IPS-11a (cell line): Measurements from ENCODE around the gene DLGAP1.

Source experiments
- H3K4me3 ChIP-seq: one replicate; pipeline ENCODE4 v1.5.1; 2013; ENCODE audit warnings: low read depth, low read length, control low read depth

The DLGAP1 gene

GRCh38 chr18:4242431-4243161 lies 212.5 kb downstream of the DLGAP1 start:
- H3K4me3 ChIP-seq = no peak overlapping the region

DNA sequence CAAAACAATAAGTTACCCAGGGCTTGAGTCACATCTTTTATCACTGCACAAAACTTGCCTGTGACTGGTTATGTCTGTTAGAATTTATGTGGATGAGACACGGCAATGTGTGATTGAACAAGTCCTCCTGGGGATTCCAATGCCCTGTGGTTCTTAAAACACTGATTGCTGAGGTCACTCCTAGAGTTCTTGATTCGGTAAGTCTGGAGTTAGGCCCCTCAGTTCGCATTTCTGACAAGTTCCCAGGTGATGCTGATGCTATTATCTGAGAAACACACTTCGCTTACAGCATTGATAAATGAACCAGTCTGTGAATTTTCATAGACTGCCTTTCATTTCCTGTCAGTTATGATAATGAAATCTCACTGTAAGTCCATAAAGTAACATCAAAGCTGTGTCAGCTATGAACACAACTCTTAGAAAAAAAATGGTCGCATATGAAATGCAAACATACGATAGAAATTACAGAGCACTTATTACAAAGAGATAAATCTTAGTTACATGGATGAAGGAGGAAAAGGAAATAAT lies 214.0 kb downstream of the DLGAP1 start:
- H3K4me3 ChIP-seq = no peak overlapping the region

DNA sequence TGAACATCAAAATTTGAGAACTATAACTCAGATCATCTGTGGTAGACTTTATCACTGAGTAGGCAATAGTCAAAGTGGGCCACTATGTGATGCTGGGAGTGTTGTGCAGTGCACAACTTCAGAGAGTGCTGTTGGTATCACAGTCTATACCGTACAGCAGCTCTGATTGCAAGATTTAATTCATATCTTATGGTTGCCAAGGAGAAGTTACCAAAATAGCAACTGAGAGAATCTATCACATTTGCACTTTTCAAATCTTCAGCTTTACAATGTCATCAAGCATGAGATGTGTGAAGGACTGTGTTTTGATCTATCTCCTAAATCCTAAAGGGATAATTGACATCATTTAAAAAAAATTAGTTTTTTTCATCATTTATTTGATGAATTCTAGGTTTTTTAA lies 216.1 kb downstream of the DLGAP1 start:
- no peak overlapping the region for H3K4me3 ChIP-seq

- no peak overlapping the region for H3K4me3 ChIP-seq
Measured at GRCh38 chr18:4237664-4238041, 217.5 kb downstream of the DLGAP1 start.

GRCh38 chr18:4236940-4237663 lies 218.0 kb downstream of the DLGAP1 start:
- no peak overlapping the region for H3K4me3 ChIP-seq

- H3K4me3 ChIP-seq = no peak overlapping the region
Measured at GRCh38 chr18:4233468-4233867, 221.6 kb downstream of the DLGAP1 start.

GRCh38 chr18:4232656-4233055 lies 222.5 kb downstream of the DLGAP1 start:
- H3K4me3 ChIP-seq = no peak overlapping the region

- no peak overlapping the region for H3K4me3 ChIP-seq
Measured at GRCh38 chr18:4231260-4231659, 223.8 kb downstream of the DLGAP1 start.

DNA sequence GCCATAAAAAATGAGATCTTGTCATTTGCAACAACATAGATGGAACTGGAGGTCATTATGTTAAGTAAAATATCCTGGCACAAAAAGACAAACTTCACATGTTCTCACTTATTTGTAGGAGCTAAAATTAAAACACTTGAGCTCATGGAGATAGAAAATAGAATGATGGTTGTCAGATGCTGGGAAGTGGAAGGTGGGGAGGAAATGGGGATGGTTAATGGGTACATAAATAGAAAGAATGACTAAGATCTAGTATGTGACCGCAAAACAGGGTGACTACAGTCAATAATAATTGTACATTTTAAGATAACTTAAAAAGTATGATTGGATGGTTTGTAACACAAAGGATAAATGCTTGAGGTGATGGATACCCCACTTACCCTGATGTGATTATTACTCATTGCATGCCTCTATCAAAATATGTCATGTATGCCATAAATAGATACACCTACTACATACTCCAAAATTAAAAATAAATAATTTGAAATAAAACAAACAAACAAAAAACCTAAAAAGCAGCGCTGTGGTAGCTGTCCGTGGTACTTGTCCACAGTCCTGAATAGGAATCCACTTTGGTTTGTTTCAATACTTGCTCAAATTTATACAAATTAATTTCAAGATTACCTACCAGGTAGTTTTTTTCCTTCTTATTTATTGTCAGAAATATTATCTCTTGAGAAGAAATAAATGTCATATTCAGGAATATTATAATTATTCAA lies 224.5 kb downstream of the DLGAP1 start:
- H3K4me3 ChIP-seq = no peak overlapping the region

DNA sequence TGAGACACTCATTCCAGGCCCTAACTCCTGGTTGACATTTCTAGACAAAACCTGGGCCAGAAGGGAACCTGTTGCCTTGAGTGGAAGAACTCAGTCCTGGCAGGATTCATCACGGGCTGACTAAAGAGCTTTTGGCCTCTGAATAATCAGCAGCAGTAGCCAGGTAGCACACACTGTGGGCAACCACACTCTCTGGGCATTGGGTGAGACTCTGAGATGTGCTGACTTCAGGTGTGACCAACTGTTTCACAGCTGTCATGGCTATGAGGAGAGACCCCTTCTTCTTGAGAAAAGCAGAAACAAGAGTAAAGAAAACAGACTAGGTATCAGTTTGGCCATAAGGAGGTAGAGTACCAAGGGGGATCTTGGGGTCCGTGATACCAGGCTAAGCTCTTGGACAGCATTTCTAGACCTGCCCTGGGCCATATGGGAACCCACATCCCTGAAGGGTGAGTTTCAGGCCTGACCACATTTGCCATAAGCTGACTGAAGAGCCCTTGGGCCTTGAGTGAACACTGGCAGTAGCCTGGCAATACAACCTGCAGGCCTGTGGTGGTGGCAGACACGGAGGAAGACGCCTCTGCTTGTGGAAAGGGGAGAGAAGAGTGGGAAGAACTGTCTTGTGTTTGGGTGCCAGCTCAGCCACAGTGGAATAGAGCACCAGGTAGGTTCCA lies 230.9 kb downstream of the DLGAP1 start:
- no peak overlapping the region for H3K4me3 ChIP-seq

DNA sequence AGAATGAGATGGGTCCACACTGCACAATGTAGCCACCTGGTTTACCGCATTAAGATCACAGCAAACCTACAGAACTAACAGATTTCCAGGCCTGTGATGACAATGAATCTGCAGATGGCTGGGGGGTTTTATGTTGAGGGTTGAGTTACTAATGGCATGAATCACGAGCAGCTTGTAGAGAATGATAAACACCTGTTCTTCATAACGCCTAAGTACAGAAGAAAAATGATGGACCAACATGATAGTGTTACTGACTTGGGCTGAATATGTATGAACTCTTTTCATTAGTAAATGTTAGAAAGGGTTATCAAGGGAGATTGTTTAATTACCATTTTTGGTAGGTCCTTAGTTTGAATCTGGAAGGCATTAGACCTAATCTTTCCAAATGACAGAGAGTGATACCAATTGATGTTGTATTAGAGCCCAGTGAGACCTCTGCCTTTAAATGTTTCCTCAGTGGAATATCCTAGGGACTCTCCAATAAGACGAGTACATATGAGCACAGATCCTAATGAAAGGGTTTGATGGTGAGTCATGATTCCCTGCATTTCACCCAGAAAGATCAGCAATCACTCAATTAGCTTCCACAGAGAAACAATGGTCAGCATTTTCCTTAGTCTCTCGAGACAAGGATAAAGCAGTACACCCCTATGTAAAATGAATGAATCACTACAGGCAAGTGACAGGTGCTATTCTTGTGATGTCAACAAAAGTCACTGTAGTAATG lies 243.8 kb downstream of the DLGAP1 start:
- H3K4me3 ChIP-seq = no peak overlapping the region

DNA sequence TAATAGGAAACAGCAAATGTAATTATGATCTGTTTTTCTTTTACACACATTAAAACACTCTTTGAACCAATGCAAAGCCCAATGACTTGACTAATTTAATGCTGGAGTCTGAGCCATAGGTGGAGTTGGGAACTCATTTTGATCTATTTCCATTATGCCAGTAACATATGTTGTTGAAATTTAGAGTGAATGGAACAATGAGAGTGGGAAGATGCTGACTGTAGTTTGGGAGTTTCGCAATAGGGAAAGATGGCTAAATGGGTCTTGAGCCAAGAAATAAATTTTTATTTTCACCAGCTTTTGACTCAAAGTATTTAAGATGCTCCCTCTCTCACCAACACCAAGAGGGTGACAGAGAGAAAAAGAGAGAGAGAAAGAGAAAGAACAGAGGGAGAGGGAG lies 246.7 kb downstream of the DLGAP1 start:
- H3K4me3 ChIP-seq = no peak overlapping the region

DNA sequence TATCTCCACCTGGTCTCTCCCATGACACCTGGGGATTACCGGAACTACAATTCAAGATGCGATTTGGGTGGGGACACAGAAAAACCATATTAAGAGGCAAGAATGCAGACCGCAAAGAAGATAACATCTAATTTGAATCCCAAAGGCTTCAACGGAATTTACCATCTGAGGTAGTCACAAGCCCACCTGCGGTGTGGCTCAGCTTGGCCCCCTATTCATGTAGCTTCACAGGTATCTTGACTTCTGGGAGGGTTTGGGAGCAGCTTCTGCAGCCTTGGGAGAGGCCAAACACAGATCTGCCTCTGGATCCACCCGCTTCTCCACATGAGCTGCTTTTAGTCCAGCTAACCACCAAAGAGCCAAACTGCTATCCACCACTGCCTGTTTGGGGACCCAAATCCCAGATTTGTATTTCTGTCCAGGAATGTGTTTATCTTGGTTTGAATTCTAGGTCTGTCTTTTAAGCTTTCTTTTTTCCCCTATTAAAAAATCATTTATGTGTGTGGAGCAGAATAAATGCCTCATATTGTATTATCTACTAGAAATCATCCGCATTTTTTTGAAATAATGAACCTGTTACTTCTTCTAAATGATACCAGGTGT lies 247.6 kb downstream of the DLGAP1 start:
- H3K4me3 ChIP-seq = no peak overlapping the region

DNA sequence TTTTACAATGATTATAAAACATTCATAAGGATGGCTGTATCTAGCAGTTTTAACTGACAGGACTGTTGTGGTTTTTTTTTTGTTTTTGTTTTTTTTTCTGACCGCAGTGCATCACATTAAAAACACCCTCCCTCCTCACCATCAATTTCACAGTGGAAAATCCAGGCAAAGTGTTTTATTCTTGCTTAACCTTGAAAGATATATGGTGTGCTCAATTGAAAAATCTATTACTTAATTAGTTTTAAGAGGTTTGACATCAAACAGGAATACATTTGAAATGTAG lies 250.7 kb downstream of the DLGAP1 start:
- H3K4me3 ChIP-seq = no peak overlapping the region

GRCh38 chr18:4203568-4204437 lies 251.3 kb downstream of the DLGAP1 start:
- H3K4me3 ChIP-seq = no peak overlapping the region

DNA sequence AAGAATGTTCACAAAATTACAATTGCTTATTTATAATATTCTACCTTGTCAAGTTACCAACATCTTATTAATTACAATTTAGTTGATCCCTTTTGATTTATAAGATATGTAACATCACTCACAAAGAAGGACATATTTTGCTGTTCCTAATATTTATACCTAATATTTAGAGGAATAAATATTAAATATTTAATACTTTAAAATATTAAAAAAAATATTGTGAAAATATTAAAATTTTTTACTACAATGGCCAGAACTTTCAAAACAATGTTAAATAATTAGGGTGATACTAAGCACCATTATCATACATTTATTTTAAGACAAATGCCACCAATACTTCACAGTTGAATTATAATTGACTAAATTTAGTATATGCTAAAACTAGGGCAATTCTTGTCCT lies 254.7 kb downstream of the DLGAP1 start:
- H3K4me3 ChIP-seq = no peak overlapping the region

DNA sequence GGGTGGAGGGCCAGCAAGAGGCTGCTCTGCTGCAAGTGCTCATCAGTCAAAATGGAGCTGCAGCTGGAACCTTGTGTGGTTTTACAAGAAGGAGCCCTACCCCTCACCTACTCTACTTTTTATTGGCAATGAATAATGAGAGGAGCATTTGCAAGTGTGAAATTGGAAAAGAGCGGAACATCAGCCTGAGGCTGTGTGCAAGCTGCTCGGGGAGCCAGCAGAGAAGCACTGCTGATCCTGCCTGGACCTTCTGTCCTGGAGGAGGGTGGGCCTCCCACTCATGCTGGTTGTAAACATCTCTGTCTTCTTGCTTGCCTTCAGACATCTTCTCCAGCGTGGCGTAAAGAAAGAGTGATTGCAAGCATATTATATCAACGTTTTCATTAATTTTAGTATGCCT lies 256.2 kb downstream of the DLGAP1 start:
- no peak overlapping the region for H3K4me3 ChIP-seq

DNA sequence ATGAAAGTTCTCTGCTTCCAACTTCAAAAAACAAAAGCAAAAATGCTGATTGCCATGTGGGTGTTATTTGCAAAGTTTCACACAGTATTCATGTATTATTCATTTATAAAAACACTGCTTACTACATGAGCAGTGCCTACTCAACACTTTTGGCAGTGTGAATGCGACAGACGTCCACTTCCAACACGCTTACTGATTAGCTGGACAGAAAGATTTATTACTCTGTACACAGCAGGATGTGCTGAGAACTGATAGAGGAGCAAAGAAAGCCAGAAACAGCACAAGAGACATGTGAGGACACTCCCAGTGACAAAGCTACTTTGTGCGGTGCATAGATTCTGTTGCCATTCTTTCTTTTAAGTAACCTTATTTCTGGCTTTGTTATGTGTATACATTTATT lies 258.8 kb downstream of the DLGAP1 start:
- no peak overlapping the region for H3K4me3 ChIP-seq

DNA sequence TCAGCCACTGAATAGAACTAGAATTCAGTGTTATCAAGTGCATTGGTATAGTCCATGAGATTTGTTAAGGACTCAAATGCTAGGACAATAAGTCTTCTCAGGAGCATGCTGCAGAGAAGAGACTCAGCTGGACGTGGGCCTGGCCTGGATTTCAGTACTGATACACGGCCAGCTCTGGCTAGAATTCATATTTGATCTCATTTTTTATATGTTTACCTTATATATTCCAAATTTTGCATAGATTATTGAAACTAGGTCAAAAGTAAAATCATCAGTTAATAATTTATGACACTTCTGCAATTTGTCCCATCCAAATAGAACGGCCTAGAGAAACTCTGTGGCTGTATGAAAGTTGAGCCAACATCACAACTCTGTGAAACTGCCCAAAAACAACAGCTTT lies 262.0 kb downstream of the DLGAP1 start:
- no peak overlapping the region for H3K4me3 ChIP-seq
